Gastroesophageal sphincter (tissue), 3 donors: ENCODE data around the gene LYSET.

Source experiments
- CTCF ChIP-seq, 4 experiments: fragments of 200-600 bp in 2 of 4; fragments of 450-650 bp in 2 of 4; sonication (generic) in 1 of 4; IDR thresholded peaks; one replicate each; pipeline ENCODE4 v1.5.1; 2017 to 2019; ENCODE audit warnings: antibody characterized with exemption in 4 of 4, mild to moderate bottlenecking in 2 of 4, moderate library complexity in 2 of 4
- EP300 ChIP-seq: sonication (generic); formaldehyde crosslinking; IDR thresholded peaks from one replicate; pipeline ENCODE4 v1.6.1; 2017; ENCODE audit warnings: antibody characterized with exemption, mild to moderate bottlenecking
- POLR2A ChIP-seq, 2 donors: fragments of 450-650 bp; IDR thresholded peaks; one replicate each; pipeline ENCODE4 v1.6.1; 2017; ENCODE audit warnings: antibody characterized with exemption in 2 of 2, mild to moderate bottlenecking in 2 of 2, moderate library complexity in 1 of 2
- POLR2AphosphoS5 ChIP-seq: sonication (generic); formaldehyde crosslinking; IDR thresholded peaks from one replicate; pipeline ENCODE4 v1.6.1; 2017; ENCODE audit warnings: antibody characterized with exemption

- TF ChIP-seq CTCF (IDR thresholded peaks at IDR 0.05) (no peak), EP300 (no peak), POLR2A (IDR thresholded peaks at IDR 0.05) (no peak), POLR2AphosphoS5 (no peak)
Observed at GRCh38 chr14:93156693-93157369, 28.3 kb upstream of the LYSET start.
